ENCODE results near the gene PRR22. TPM values are rescaled to one million over a fixed set of nuclear protein-coding genes. Genes with fewer than 3 reads are reported as not detected.
A peak's percentile ranks its signal among the peaks of the same experiment; 100 is the strongest.

Gene PRR22
- total and polyA plus RNA-seq, 9 of the 15 experiments (the other 6 are each of a cell fraction or from before 2014, with no cell fraction given), result 0.03 to 12.0 (median 2.0) TPM; not detected in 1

DNA sequence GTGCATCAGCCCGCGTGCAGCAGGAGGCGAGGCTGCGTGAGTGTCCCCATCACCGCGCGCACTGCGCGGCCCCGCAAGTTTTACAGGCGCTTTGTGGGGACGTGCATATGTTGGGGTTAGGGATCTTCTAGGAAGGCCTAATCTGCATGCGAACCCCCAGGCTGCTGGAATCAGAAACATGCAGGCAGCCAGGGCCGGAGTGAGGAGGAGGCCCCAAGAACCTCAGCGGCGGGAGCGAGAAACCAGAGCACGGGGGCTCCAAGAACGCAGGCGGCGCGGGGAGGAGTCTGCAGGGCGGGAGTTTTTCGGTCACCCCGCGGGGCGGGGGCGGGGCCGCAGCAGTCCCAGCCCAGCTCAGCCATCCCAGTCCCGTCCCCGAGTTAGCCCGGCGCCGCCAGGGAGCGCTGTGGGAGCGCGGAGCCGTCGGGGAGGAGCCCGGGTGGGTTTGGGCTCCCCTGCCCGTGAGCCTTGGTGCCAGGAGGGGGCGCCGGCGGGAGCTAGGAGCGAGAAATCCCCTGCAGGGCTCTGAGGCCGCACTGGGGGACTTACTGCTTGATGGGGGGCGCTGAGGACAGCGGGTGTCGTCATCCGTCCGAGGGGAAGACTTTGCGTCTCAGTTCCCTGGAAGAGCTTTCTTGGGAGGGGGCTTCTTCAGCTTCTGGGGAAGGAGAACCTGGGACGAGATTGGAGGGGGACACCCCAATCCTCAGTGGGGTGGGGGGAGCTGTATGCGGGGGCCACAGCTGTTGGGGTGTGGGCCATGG lies 19.4 kb upstream of the PRR22 start (continued):
- TF ChIP-seq, protein P1, sequence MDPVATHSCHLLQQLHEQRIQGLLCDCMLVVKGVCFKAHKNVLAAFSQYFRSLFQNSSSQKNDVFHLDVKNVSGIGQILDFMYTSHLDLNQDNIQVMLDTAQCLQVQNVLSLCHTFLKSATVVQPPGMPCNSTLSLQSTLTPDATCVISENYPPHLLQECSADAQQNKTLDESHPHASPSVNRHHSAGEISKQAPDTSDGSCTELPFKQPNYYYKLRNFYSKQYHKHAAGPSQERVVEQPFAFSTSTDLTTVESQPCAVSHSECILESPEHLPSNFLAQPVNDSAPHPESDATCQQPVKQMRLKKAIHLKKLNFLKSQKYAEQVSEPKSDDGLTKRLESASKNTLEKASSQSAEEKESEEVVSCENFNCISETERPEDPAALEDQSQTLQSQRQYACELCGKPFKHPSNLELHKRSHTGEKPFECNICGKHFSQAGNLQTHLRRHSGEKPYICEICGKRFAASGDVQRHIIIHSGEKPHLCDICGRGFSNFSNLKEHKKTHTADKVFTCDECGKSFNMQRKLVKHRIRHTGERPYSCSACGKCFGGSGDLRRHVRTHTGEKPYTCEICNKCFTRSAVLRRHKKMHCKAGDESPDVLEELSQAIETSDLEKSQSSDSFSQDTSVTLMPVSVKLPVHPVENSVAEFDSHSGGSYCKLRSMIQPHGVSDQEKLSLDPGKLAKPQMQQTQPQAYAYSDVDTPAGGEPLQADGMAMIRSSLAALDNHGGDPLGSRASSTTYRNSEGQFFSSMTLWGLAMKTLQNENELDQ (CRISPR knock-in tag; IDR thresholded peaks at IDR 0.05; ENCODE audit: borderline replicate concordance), result no peak
- TF ChIP-seq TAF1 (IDR thresholded peaks at IDR 0.05; ENCODE audit: control insufficient read depth, extremely low read depth, insufficient read depth, low read length, severe bottlenecking), result peak; percentile 10
- peak; percentile 96; the same call in 1 of the 2 replicates for TF ChIP-seq XRCC5 (IDR thresholded peaks at IDR 0.05; ENCODE audit: low read depth, low read length)
- peak; percentile 65 for TF ChIP-seq ZFX (CRISPR knock-in tag; IDR thresholded peaks at IDR 0.05)
- 0 out of 2 replicates have a peak, but pooled peaks have one; percentile 19 for TF ChIP-seq JUN (IDR thresholded peaks at IDR 0.05; ENCODE audit: borderline replicate concordance, low read depth, low read length)
- peak; percentile 60; the same call in 1 of the 2 replicates for TF ChIP-seq JUN (CRISPR knock-in tag; IDR thresholded peaks at IDR 0.05; ENCODE audit: borderline replicate concordance)
- peak in 1 of 2 experiments; percentile 98; a peak in 2 of 4 replicates for TF ChIP-seq TEAD1 (CRISPR knock-in tag; IDR thresholded peaks at IDR 0.05)
- TF ChIP-seq WHSC1 (IDR thresholded peaks at IDR 0.05; ENCODE audit: low read length), result no peak
- TF ChIP-seq HNRNPK (IDR thresholded peaks at IDR 0.05; ENCODE audit: low read depth, low read length, poor library complexity, severe bottlenecking), result peak; percentile 26
- no peak for TF ChIP-seq DIDO1 (tag; IDR thresholded peaks at IDR 0.05; ENCODE audit: low read depth)
- TF ChIP-seq, protein P2, sequence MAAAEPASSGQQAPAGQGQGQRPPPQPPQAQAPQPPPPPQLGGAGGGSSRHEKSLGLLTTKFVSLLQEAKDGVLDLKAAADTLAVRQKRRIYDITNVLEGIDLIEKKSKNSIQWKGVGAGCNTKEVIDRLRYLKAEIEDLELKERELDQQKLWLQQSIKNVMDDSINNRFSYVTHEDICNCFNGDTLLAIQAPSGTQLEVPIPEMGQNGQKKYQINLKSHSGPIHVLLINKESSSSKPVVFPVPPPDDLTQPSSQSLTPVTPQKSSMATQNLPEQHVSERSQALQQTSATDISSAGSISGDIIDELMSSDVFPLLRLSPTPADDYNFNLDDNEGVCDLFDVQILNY (CRISPR knock-in tag; IDR thresholded peaks at IDR 0.05), result peak; percentile 17
- peak in 1 of 2 experiments; percentile 11; a peak in 1 of 4 replicates for TF ChIP-seq KDM1A (IDR thresholded peaks at IDR 0.05)
- TF ChIP-seq, protein P3, sequence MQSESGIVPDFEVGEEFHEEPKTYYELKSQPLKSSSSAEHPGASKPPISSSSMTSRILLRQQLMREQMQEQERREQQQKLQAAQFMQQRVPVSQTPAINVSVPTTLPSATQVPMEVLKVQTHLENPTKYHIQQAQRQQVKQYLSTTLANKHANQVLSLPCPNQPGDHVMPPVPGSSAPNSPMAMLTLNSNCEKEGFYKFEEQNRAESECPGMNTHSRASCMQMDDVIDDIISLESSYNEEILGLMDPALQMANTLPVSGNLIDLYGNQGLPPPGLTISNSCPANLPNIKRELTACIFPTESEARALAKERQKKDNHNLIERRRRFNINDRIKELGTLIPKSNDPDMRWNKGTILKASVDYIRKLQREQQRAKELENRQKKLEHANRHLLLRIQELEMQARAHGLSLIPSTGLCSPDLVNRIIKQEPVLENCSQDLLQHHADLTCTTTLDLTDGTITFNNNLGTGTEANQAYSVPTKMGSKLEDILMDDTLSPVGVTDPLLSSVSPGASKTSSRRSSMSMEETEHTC (IDR thresholded peaks at IDR 0.05), result no peak
- TF ChIP-seq YBX1 (IDR thresholded peaks at IDR 0.05), result no peak
- TF ChIP-seq, protein P4, sequence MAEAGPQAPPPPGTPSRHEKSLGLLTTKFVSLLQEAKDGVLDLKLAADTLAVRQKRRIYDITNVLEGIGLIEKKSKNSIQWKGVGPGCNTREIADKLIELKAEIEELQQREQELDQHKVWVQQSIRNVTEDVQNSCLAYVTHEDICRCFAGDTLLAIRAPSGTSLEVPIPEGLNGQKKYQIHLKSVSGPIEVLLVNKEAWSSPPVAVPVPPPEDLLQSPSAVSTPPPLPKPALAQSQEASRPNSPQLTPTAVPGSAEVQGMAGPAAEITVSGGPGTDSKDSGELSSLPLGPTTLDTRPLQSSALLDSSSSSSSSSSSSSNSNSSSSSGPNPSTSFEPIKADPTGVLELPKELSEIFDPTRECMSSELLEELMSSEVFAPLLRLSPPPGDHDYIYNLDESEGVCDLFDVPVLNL (CRISPR knock-in tag; IDR thresholded peaks at IDR 0.05; ENCODE audit: low read depth), result peak; percentile 87
- TF ChIP-seq, protein P5, sequence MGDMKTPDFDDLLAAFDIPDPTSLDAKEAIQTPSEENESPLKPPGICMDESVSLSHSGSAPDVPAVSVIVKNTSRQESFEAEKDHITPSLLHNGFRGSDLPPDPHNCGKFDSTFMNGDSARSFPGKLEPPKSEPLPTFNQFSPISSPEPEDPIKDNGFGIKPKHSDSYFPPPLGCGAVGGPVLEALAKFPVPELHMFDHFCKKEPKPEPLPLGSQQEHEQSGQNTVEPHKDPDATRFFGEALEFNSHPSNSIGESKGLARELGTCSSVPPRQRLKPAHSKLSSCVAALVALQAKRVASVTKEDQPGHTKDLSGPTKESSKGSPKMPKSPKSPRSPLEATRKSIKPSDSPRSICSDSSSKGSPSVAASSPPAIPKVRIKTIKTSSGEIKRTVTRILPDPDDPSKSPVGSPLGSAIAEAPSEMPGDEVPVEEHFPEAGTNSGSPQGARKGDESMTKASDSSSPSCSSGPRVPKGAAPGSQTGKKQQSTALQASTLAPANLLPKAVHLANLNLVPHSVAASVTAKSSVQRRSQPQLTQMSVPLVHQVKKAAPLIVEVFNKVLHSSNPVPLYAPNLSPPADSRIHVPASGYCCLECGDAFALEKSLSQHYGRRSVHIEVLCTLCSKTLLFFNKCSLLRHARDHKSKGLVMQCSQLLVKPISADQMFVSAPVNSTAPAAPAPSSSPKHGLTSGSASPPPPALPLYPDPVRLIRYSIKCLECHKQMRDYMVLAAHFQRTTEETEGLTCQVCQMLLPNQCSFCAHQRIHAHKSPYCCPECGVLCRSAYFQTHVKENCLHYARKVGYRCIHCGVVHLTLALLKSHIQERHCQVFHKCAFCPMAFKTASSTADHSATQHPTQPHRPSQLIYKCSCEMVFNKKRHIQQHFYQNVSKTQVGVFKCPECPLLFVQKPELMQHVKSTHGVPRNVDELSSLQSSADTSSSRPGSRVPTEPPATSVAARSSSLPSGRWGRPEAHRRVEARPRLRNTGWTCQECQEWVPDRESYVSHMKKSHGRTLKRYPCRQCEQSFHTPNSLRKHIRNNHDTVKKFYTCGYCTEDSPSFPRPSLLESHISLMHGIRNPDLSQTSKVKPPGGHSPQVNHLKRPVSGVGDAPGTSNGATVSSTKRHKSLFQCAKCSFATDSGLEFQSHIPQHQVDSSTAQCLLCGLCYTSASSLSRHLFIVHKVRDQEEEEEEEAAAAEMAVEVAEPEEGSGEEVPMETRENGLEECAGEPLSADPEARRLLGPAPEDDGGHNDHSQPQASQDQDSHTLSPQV (IDR thresholded peaks at IDR 0.05), result peak; percentile 92

All from K562 (cell line).